Neural cell (in vitro differentiated cells): ENCODE results near the gene SRSF5. TPM values are rescaled to one million over a fixed set of nuclear protein-coding genes. Genes with fewer than 3 reads are reported as not detected.

ENCODE experiments used
- H2AFZ ChIP-seq: fragments of 200-600, 300-800 bp; sonication (generic), shearing (Covaris generic); 2 replicates; pipeline ENCODE4 v1.6.0; 2014; ENCODE audit warnings: low read depth, mild to moderate bottlenecking, antibody characterized with exemption, low read length, moderate library complexity
- H3F3A ChIP-seq: fragments of 200-600 bp; shearing (Covaris generic); 2 replicates; pipeline ENCODE4 v1.6.1; 2016; ENCODE audit warnings: mild to moderate bottlenecking, moderate library complexity, mixed read lengths, antibody characterized with exemption, low read length; ENCODE audit not compliant: insufficient read depth, poor library complexity, severe bottlenecking
- H3K27ac ChIP-seq: fragments of 200-600, 300-800 bp; sonication (generic), shearing (Covaris generic); 2 replicates; pipeline ENCODE4 v1.5.1; 2014; ENCODE audit warnings: mild to moderate bottlenecking, low read length, moderate library complexity
- H3K27me3 ChIP-seq: fragments of 300-800, 200-600 bp; sonication (generic), shearing (Covaris generic); 2 replicates; pipeline ENCODE4 v1.6.0; 2014; ENCODE audit warnings: mild to moderate bottlenecking, low read depth, low read length, moderate library complexity; ENCODE audit not compliant: insufficient read depth
- H3K36me3 ChIP-seq: fragments of 300-800, 200-600 bp; sonication (generic), shearing (Covaris generic); 2 replicates; pipeline ENCODE4 v1.5.1; 2014; ENCODE audit warnings: mild to moderate bottlenecking, antibody characterized with exemption, low read length, moderate library complexity; ENCODE audit not compliant: insufficient read depth
- H3K4me2 ChIP-seq: fragments of 300-800, 200-600 bp; sonication (generic), shearing (Covaris generic); 2 replicates; pipeline ENCODE4 v1.6.0; 2014; ENCODE audit warnings: mild to moderate bottlenecking, low read length
- H3K4me3 ChIP-seq: fragments of 300-800, 200-600 bp; sonication (generic), shearing (Covaris generic); 2 replicates; pipeline ENCODE4 v1.5.1; 2014; ENCODE audit warnings: mild to moderate bottlenecking, low read length, moderate library complexity
- H3K79me2 ChIP-seq: fragments of 200-600 bp; shearing (Covaris generic); replicated peaks from 2 replicates; pipeline ENCODE4 v1.6.0; 2014; ENCODE audit warnings: mild to moderate bottlenecking, low read length, moderate library complexity; ENCODE audit not compliant: insufficient read depth
- H3K9ac ChIP-seq: fragments of 300-800, 200-600 bp; sonication (generic), shearing (Covaris generic); 2 replicates; pipeline ENCODE4 v1.6.1; 2016; ENCODE audit warnings: mild to moderate bottlenecking, low read length, mixed read lengths
- H3K9me2 ChIP-seq: fragments of 200-600 bp; shearing (Covaris generic); 2 replicates; pipeline ENCODE4 v1.6.1; 2016; ENCODE audit warnings: mild to moderate bottlenecking, low read length, mixed read lengths; ENCODE audit not compliant: insufficient read depth
- H3K9me3 ChIP-seq: fragments of 200-600, 300-800 bp; sonication (generic), shearing (Covaris generic); 2 replicates; pipeline ENCODE4 v1.6.1; 2016; ENCODE audit warnings: mild to moderate bottlenecking, mixed run types, low read length, moderate library complexity, mixed read lengths
- H4K20me1 ChIP-seq: fragments of 200-600 bp; shearing (Covaris generic); 2 replicates; pipeline ENCODE4 v1.6.1; 2016; ENCODE audit warnings: mild to moderate bottlenecking, mixed run types; ENCODE audit not compliant: insufficient read depth
- EP300 ChIP-seq: fragments of 450-650 bp; conservative IDR thresholded peaks from 2 replicates; pipeline ENCODE4 v1.6.1; 2014; ENCODE audit warnings: antibody characterized with exemption, mild to moderate bottlenecking, moderate library complexity; ENCODE audit not compliant: poor library complexity, severe bottlenecking
- EZH2 ChIP-seq: fragments of 200-600, 300-800 bp; shearing (Covaris generic), sonication (generic); IDR thresholded peaks from 2 replicates; pipeline ENCODE4 v1.6.1; 2014; ENCODE audit warnings: antibody characterized with exemption, low read length, borderline replicate concordance, mild to moderate bottlenecking; ENCODE audit not compliant: insufficient read depth, poor library complexity, severe bottlenecking
- MXI1 ChIP-seq: fragments of 450-650 bp; conservative IDR thresholded peaks from 2 replicates; pipeline ENCODE4 v1.6.1; 2014; ENCODE audit warnings: antibody characterized with exemption, mild to moderate bottlenecking; ENCODE audit not compliant: poor library complexity, severe bottlenecking
- POLR2AphosphoS5 ChIP-seq: IDR thresholded peaks from 2 replicates; pipeline ENCODE4 v1.6.1; 2012
- RAD21 ChIP-seq: fragments of 450-650 bp; conservative IDR thresholded peaks from 2 replicates; pipeline ENCODE4 v1.6.1; 2014; ENCODE audit warnings: antibody characterized with exemption, mild to moderate bottlenecking, moderate library complexity
- REST ChIP-seq: IDR thresholded peaks from 2 replicates; pipeline ENCODE4 v1.6.1; 2012; ENCODE audit warnings: borderline replicate concordance
- SMC3 ChIP-seq: fragments of 450-650 bp; conservative IDR thresholded peaks from 2 replicates; pipeline ENCODE4 v1.6.1; 2014; ENCODE audit warnings: antibody characterized with exemption, mild to moderate bottlenecking, moderate library complexity; ENCODE audit not compliant: poor library complexity
- TAF1 ChIP-seq: IDR thresholded peaks from 2 replicates; pipeline ENCODE4 v1.6.1; 2012; ENCODE audit warnings: low read depth
- polyA plus RNA-seq: library from polyadenylated mRNA; depleted of rRNA; stranded (reverse); fragments of >200 nt; gene quantifications from 2 replicates; pipeline ENCODE4 v1.2.3, GENCODE V29; 2014
- TF ChIP-seq, protein P1 (sequence below): fragments of 450-650 bp; IDR thresholded peaks from 2 replicates; pipeline ENCODE4 v1.5.1; 2014; ENCODE audit warnings: antibody characterized with exemption, mild to moderate bottlenecking, moderate library complexity; ENCODE audit not compliant: poor library complexity, severe bottlenecking

SRSF5 gene
- polyA plus RNA-seq, 1 donor from 2014 or later: 1,017 TPM

DNA sequence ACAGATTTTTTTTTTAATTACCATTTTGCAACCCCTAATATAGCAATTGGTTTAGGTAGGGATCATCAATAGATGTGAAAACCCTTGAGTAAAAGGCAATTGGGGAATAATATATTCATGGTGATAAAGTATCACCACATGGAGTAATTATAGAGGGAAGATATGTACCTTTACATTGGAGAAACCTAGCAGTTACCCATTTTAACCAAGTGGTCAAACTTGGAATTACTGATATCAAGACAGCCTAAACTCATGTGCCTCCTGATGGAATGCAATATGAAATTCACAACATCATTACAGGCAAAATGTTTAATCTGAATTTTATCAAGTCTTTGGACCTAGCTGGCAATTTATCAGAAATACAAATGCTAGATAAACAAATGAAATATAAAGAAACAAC is 36.8 kb downstream of the SRSF5 start:
- Histone ChIP-seq H3K9me2 (no peaks in the 10 kb centered on the region), H3K27me3 (no peaks in the 10 kb centered on the region), H2AFZ (no peak overlapping the region), H3K4me3 (no peak overlapping the region), H3F3A (no peaks in the 10 kb centered on the region), H3K79me2 (no peaks in the 10 kb centered on the region), H3K9ac (no peak overlapping the region), H3K4me2 (no peak overlapping the region), H3K27ac (no peak overlapping the region), H3K36me3 (no peaks in the 10 kb centered on the region), H4K20me1 (no peaks in the 10 kb centered on the region), H3K9me3 (peaks cover 4% of the 10 kb centered on the region)
- TF ChIP-seq TAF1 (no peak), POLR2AphosphoS5 (no peak), REST (no peak)
- TF ChIP-seq, protein P1, sequence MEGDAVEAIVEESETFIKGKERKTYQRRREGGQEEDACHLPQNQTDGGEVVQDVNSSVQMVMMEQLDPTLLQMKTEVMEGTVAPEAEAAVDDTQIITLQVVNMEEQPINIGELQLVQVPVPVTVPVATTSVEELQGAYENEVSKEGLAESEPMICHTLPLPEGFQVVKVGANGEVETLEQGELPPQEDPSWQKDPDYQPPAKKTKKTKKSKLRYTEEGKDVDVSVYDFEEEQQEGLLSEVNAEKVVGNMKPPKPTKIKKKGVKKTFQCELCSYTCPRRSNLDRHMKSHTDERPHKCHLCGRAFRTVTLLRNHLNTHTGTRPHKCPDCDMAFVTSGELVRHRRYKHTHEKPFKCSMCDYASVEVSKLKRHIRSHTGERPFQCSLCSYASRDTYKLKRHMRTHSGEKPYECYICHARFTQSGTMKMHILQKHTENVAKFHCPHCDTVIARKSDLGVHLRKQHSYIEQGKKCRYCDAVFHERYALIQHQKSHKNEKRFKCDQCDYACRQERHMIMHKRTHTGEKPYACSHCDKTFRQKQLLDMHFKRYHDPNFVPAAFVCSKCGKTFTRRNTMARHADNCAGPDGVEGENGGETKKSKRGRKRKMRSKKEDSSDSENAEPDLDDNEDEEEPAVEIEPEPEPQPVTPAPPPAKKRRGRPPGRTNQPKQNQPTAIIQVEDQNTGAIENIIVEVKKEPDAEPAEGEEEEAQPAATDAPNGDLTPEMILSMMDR: peak; percentile 8

DNA sequence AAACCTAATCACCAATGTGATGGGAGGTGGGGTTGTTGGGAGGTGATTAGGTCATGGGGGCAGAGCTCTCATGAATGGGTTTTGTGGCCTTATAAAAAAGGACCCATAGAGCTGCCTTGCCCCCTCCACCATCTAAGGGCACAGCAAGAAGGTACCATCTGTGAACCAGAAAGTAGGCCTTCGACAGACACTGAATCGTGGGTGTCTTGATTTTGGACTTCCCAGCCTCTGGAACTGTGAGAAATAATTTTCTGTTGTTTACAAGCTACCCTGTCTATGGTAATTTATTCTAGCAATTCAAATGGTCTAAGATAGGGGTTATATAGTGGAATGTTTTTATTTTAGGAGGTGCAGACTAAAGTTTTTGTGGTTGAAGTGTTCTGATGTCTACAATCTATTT is 38.0 kb downstream of the SRSF5 start:
- TF ChIP-seq EZH2 (no peak), POLR2AphosphoS5 (no peak), RAD21 (no peak), EP300 (no peak), SMC3 (no peak), TAF1 (no peak), MXI1 (no peak), REST (no peak)
- TF ChIP-seq, protein P1: no peak
- Histone ChIP-seq H3K9me2 (no peaks in the 10 kb centered on the region), H4K20me1 (no peaks in the 10 kb centered on the region), H3F3A (no peaks in the 10 kb centered on the region), H2AFZ (no peak overlapping the region), H3K9ac (no peak overlapping the region), H3K79me2 (no peaks in the 10 kb centered on the region), H3K4me2 (no peak overlapping the region), H3K27me3 (no peaks in the 10 kb centered on the region), H3K9me3 (peaks cover 4% of the 10 kb centered on the region), H3K36me3 (no peaks in the 10 kb centered on the region), H3K27ac (no peak overlapping the region), H3K4me3 (no peak overlapping the region)
